ENCODE data around the gene MCTP2.

Gene MCTP2

DNA sequence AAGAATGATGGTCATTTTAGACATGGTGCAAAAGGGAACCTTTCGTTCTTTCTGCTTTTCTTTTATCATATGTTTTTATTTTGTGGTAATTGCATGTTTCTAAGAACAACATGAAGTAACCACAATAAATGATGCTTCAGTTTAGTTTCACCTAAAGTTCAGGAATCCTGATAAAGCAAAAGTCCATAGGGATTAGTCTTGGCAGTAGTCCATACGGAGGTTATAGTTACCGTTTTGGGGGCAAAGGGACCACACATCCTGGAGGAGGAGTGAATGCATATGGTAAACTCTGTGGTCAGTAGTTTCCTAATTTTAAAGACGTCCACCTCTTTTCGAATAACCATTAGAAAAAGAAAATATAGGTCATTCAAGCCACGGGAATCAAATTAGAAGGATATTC is 141.5 kb downstream of the MCTP2 start:
- H3K4me3 ChIP-seq (ENCODE audit: low read length), result no peak overlapping the region
- no peaks in the 10 kb centered on the region for H3K4me1 ChIP-seq (ENCODE audit: control insufficient read depth, insufficient read depth, low read length)
- H3K36me3 ChIP-seq (ENCODE audit: control insufficient read depth, insufficient read depth, low read length), result no peaks in the 10 kb centered on the region
- no peaks in the 10 kb centered on the region for H3K27me3 ChIP-seq (ENCODE audit: control insufficient read depth, insufficient read depth, low read length)
- H3K9ac ChIP-seq (ENCODE audit: low read length), result no peak overlapping the region
- H3K9me3 ChIP-seq (ENCODE audit: control insufficient read depth, low read length), result no peaks in the 10 kb centered on the region

DNA sequence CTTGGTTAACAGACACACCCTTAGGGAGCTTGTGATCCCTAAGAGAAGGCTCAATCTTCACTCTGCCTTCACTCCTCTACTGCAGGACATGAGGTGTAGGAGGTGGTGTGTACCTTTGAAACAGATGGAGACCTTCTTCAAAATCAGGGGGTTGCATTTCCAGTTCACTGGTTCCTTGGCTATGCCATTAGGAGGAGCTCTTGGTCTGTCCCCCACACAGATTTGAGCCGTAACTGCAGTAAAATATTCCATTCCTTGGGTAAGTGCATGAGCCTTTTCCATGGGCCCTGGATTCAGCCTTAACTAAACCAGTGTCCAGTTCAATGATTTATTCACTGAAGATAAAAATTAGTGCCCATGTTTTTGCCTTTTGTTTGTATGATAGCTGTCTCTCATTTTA is 144.6 kb downstream of the MCTP2 start:
- no peaks in the 10 kb centered on the region for H3K9me3 ChIP-seq (ENCODE audit: control insufficient read depth, low read length)
- no peaks in the 10 kb centered on the region for H3K4me1 ChIP-seq (ENCODE audit: control insufficient read depth, insufficient read depth, low read length)
- H3K36me3 ChIP-seq (ENCODE audit: control insufficient read depth, insufficient read depth, low read length), result no peaks in the 10 kb centered on the region
- no peaks in the 10 kb centered on the region for H3K27me3 ChIP-seq (ENCODE audit: control insufficient read depth, insufficient read depth, low read length)
- no peak overlapping the region for H3K9ac ChIP-seq (ENCODE audit: low read length)
- no peak overlapping the region for H3K4me3 ChIP-seq (ENCODE audit: low read length)

DNA sequence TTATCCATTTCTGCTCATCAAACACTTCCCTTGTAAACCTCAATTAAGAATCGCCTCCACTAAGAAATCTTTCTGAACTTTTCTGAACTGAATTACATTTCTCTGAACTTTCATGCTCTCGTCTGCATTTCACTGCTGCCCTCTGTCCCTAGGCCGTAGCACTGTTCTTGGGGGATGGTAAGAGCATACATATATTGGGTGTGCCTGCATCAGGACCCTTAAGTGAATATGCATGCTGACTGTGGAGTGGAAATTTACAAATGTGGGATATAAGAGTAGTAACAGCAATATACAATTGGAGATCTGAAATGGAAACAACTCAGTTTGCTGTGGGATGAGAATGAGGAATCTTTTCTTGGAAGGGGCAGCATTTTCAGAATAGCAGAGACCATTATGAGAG is 148.6 kb downstream of the MCTP2 start:
- Histone ChIP-seq H3K4me3 (ENCODE audit: low read length) (no peak overlapping the region), H3K36me3 (ENCODE audit: control insufficient read depth, insufficient read depth, low read length) (no peaks in the 10 kb centered on the region), H3K9me3 (ENCODE audit: control insufficient read depth, low read length) (no peaks in the 10 kb centered on the region), H3K9ac (ENCODE audit: low read length) (no peak overlapping the region), H3K27me3 (ENCODE audit: control insufficient read depth, insufficient read depth, low read length) (no peaks in the 10 kb centered on the region), H3K4me1 (ENCODE audit: control insufficient read depth, insufficient read depth, low read length) (no peaks in the 10 kb centered on the region)

DNA sequence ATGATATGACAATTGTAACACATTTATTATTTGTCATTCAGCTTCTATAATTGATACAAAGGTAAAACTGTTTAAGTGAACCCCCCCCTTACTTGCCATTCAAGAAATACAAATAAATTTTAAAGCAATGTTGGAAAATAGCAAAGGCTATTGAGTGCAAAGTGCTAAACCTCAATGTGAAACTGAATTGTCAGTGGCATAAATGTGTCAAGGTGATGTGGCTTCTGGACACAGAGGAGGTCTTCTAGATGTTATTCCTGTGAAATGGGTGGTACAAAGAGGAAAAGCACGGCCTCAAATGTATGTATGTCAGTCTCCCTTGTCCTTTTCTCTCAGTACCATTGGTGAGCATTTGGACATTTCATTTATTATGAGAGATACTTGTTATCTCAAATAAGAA is 149.4 kb downstream of the MCTP2 start:
- Histone ChIP-seq H3K4me1 (ENCODE audit: control insufficient read depth, insufficient read depth, low read length) (no peaks in the 10 kb centered on the region), H3K9me3 (ENCODE audit: control insufficient read depth, low read length) (no peaks in the 10 kb centered on the region), H3K9ac (ENCODE audit: low read length) (no peak overlapping the region), H3K36me3 (ENCODE audit: control insufficient read depth, insufficient read depth, low read length) (no peaks in the 10 kb centered on the region), H3K27me3 (ENCODE audit: control insufficient read depth, insufficient read depth, low read length) (no peaks in the 10 kb centered on the region), H3K4me3 (ENCODE audit: low read length) (no peak overlapping the region)

DNA sequence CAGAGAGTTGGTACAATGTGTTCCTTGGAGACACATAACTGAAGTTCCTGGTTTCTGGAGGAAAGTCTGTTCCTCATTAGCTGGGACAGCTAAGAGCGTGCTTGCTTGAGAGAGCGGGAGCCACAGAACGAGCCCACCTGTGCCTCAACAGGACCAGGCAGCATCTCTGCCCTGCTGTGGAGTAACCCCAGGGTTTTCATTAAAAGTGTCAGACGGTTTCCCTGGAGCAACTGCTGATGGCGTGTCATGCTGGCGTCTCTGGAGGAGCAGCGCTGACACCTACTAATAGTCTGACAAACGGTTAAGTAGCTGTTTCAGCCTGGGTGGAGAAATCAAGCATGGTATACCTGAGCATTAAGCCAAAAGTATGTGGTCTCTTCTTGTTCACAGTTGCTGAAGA is 150.0 kb downstream of the MCTP2 start:
- H3K36me3 ChIP-seq (ENCODE audit: control insufficient read depth, insufficient read depth, low read length), result no peaks in the 10 kb centered on the region
- no peaks in the 10 kb centered on the region for H3K27me3 ChIP-seq (ENCODE audit: control insufficient read depth, insufficient read depth, low read length)
- H3K4me1 ChIP-seq (ENCODE audit: control insufficient read depth, insufficient read depth, low read length), result no peaks in the 10 kb centered on the region
- no peak overlapping the region for H3K4me3 ChIP-seq (ENCODE audit: low read length)
- no peak overlapping the region for H3K9ac ChIP-seq (ENCODE audit: low read length)
- H3K9me3 ChIP-seq (ENCODE audit: control insufficient read depth, low read length), result no peaks in the 10 kb centered on the region

DNA sequence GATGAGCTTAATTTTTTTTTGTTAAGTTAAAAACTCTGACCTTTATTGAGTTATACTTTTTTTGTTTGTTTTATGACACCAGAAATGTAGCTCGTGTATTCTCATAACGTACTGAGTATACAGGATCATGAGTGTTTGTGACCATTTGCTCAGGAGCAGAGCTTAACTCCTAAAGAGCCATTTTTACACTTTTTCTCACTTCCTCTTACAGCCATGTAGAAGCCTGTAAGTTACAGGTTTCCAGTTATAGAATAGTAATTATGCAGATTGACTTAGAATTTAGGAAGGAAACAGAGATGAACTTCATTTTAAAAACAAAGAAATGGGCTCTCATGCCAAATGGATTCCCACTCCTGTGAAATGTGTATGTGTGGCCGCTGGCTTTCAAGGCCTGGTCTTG is 151.7 kb downstream of the MCTP2 start:
- H3K27me3 ChIP-seq (ENCODE audit: control insufficient read depth, insufficient read depth, low read length), result no peaks in the 10 kb centered on the region
- no peak overlapping the region for H3K4me3 ChIP-seq (ENCODE audit: low read length)
- no peaks in the 10 kb centered on the region for H3K36me3 ChIP-seq (ENCODE audit: control insufficient read depth, insufficient read depth, low read length)
- no peaks in the 10 kb centered on the region for H3K4me1 ChIP-seq (ENCODE audit: control insufficient read depth, insufficient read depth, low read length)
- H3K9ac ChIP-seq (ENCODE audit: low read length), result no peak overlapping the region
- no peaks in the 10 kb centered on the region for H3K9me3 ChIP-seq (ENCODE audit: control insufficient read depth, low read length)

DNA sequence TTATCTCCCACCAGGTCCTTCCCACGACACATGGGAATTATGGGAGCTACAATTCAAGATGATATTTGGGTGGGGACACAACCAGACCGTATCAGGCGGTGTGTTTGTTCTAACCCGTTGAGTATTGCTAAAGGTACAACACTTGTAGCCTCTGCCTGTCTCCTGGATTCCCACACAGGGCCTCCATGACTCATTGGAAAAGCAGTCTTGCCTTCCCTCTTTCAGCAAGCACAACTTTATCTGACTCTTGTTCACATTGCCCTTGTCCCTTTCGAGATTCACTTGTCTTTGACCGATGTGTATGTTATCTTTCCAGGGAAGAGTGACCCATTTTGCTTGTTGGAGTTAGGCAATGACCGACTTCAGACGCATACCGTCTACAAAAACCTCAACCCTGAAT is 152.3 kb downstream of the MCTP2 start:
- Histone ChIP-seq H3K4me3 (ENCODE audit: low read length) (no peak overlapping the region), H3K9ac (ENCODE audit: low read length) (no peak overlapping the region), H3K9me3 (ENCODE audit: control insufficient read depth, low read length) (no peaks in the 10 kb centered on the region), H3K27me3 (ENCODE audit: control insufficient read depth, insufficient read depth, low read length) (no peaks in the 10 kb centered on the region), H3K4me1 (ENCODE audit: control insufficient read depth, insufficient read depth, low read length) (no peaks in the 10 kb centered on the region), H3K36me3 (ENCODE audit: control insufficient read depth, insufficient read depth, low read length) (no peaks in the 10 kb centered on the region)

DNA sequence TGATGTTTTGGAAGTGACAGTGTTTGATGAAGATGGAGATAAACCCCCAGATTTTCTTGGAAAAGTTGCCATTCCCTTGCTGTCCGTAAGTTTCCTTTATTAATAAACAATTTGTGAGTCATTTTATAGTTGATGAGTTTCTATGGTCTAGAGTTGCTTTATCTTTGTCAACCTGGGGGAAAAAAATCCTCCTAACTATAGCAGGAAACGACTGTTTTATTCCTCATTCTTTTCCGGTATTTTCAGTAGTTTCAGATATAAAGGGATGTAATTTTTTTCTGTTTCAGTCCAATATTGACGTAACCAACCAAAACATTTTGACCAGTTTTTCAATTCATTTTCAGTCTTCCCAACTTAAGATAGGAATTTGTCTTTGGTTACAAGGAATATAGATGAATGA is 154.1 kb downstream of the MCTP2 start:
- Histone ChIP-seq H3K9me3 (ENCODE audit: control insufficient read depth, low read length) (no peaks in the 10 kb centered on the region), H3K4me3 (ENCODE audit: low read length) (no peak overlapping the region), H3K9ac (ENCODE audit: low read length) (no peak overlapping the region), H3K36me3 (ENCODE audit: control insufficient read depth, insufficient read depth, low read length) (no peaks in the 10 kb centered on the region), H3K4me1 (ENCODE audit: control insufficient read depth, insufficient read depth, low read length) (no peaks in the 10 kb centered on the region), H3K27me3 (ENCODE audit: control insufficient read depth, insufficient read depth, low read length) (no peaks in the 10 kb centered on the region)

DNA sequence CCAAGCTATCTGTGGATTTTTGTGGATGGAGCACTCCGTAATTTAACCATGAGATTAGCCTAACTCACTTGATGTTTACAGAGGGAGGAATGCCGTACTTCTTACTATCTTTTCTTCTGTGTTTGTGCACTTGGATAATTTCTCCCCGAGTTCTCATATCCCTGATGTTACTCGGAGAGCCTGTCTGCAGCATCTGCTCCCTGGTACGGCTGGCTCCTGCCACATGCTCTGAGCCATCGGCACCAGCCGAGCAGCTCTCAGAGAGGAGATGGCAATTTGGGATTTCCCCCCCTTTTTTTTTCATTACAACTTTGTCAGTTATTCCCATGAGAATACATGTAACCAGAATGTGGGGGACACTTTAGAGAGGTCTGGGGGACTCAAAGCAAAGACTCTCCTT is 155.0 kb downstream of the MCTP2 start:
- H3K4me1 ChIP-seq (ENCODE audit: control insufficient read depth, insufficient read depth, low read length), result no peaks in the 10 kb centered on the region
- no peaks in the 10 kb centered on the region for H3K27me3 ChIP-seq (ENCODE audit: control insufficient read depth, insufficient read depth, low read length)
- H3K9me3 ChIP-seq (ENCODE audit: control insufficient read depth, low read length), result no peaks in the 10 kb centered on the region
- no peaks in the 10 kb centered on the region for H3K36me3 ChIP-seq (ENCODE audit: control insufficient read depth, insufficient read depth, low read length)
- no peak overlapping the region for H3K9ac ChIP-seq (ENCODE audit: low read length)
- no peak overlapping the region for H3K4me3 ChIP-seq (ENCODE audit: low read length)

DNA sequence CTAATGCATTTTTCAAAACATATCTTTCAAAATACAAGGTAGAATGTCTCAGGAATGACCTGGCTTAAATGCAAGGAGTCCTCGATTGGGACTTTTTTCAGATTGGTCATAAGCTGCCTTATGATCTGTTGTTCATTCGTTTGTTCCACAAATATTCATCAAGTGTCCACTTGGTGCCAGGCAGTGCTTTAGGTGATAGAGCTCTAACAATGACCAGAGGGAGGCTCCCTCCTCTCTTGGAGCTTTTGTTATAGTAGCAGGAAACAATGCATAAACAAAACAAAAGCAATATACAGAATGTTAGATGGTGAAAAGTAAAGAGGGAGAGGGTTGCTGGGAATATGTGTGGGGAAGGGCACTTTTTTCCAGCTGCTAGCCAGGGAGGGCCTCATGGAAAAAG is 156.1 kb downstream of the MCTP2 start:
- Histone ChIP-seq H3K27me3 (ENCODE audit: control insufficient read depth, insufficient read depth, low read length) (no peaks in the 10 kb centered on the region), H3K9me3 (ENCODE audit: control insufficient read depth, low read length) (no peaks in the 10 kb centered on the region), H3K4me3 (ENCODE audit: low read length) (no peak overlapping the region), H3K9ac (ENCODE audit: low read length) (no peak overlapping the region), H3K36me3 (ENCODE audit: control insufficient read depth, insufficient read depth, low read length) (no peaks in the 10 kb centered on the region), H3K4me1 (ENCODE audit: control insufficient read depth, insufficient read depth, low read length) (no peaks in the 10 kb centered on the region)

DNA sequence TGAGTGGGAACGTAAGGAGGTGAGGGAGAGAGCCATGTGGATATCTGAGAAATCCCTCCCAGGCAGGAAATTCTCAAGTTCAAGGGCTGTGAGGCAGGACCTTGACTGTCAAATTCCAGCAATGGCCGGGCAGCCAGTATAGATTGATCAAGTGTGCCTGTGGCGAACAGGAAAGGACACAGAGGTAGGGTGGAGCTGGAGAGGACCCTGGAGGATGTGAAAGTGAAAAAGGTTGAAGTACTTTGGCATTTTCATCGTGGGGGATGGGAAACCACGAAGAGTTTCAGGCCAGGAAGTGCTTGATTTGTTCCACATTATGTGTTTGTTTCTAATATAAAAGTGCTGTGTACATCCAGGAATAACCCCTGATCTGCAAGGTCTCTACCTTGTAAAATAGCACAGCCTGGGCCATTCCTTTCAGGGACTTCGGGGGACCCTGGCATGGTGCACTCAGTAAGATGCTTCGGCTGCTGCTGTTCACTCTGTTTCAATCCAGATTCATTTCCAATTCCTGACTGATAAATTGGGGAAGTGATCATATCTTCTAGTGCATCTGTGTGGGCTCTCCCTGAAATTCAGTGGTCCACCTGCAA is 156.6 kb downstream of the MCTP2 start:
- Histone ChIP-seq H3K4me3 (ENCODE audit: low read length) (no peak overlapping the region), H3K9ac (ENCODE audit: low read length) (no peak overlapping the region), H3K4me1 (ENCODE audit: control insufficient read depth, insufficient read depth, low read length) (no peaks in the 10 kb centered on the region)

DNA sequence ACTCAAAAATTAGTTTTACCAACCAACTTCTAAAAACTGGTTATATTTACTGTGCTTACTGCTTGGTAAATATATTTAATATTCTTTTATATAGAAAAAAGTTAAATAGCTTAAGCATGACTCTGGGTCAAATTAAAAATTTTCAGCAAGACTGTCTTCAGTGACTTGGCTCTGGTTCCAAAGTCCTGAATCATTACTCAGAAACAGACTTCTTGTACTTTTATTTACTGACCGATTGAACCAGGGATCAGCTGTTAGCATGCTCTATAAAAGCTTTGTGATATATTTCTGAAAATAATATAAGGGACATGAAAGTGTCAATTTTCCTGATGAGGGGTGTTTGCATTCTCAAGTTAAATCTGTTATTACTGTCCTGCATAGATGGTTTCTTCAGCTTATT is 164.3 kb downstream of the MCTP2 start:
- Histone ChIP-seq H3K9ac (ENCODE audit: low read length) (no peak overlapping the region), H3K36me3 (ENCODE audit: control insufficient read depth, insufficient read depth, low read length) (no peaks in the 10 kb centered on the region), H3K9me3 (ENCODE audit: control insufficient read depth, low read length) (no peaks in the 10 kb centered on the region)

More for the DNA sequence above, 156.6 kb downstream of the MCTP2 start:
- no peaks in the 10 kb centered on the region for H3K9me3 ChIP-seq (ENCODE audit: control insufficient read depth, low read length)
- no peaks in the 10 kb centered on the region for H3K36me3 ChIP-seq (ENCODE audit: control insufficient read depth, insufficient read depth, low read length)
- no peaks in the 10 kb centered on the region for H3K27me3 ChIP-seq (ENCODE audit: control insufficient read depth, insufficient read depth, low read length)

DNA sequence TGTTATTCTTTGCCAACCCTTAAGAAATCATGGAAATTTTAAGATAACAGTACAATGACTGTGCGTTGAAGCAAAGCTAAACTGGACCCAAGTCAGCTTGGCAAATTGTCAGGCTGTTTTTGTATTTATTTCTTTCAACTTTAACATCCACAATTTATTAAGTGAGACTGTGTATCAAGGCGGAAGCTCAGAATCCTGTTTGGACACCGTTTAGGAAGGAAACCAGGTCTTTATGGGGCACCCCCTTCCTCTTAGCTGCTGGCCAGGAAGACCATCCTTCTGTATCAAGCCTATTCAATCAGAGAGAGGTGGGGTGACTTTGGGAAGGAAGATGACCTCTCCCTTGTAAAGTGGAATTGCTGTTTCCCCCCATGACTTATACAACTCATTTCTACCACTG is 166.0 kb downstream of the MCTP2 start:
- Histone ChIP-seq H3K9me3 (ENCODE audit: control insufficient read depth, low read length) (no peaks in the 10 kb centered on the region), H3K27me3 (ENCODE audit: control insufficient read depth, insufficient read depth, low read length) (no peaks in the 10 kb centered on the region), H3K36me3 (ENCODE audit: control insufficient read depth, insufficient read depth, low read length) (no peaks in the 10 kb centered on the region), H3K9ac (ENCODE audit: low read length) (no peak overlapping the region), H3K4me3 (ENCODE audit: low read length) (no peak overlapping the region), H3K4me1 (ENCODE audit: control insufficient read depth, insufficient read depth, low read length) (no peaks in the 10 kb centered on the region)

More for the DNA sequence above, 164.3 kb downstream of the MCTP2 start:
- H3K4me1 ChIP-seq (ENCODE audit: control insufficient read depth, insufficient read depth, low read length), result no peaks in the 10 kb centered on the region
- H3K4me3 ChIP-seq (ENCODE audit: low read length), result no peak overlapping the region
- no peaks in the 10 kb centered on the region for H3K27me3 ChIP-seq (ENCODE audit: control insufficient read depth, insufficient read depth, low read length)
